HG02973 (cell line): Measurements from ENCODE around the gene TUBAL3.
"Not testable (repeated sequence)": the region's sequence is repeated elsewhere in the genome, so short reads cannot be mapped to it uniquely, and the experiment has no call there.

Experiments used
- ATAC-seq: cut with Tn5 transposase; IDR thresholded peaks from one replicate; pipeline ENCODE4 v1.9.1; 2021; ENCODE audit warnings: moderate library complexity; ENCODE audit not compliant: unreplicated experiment

Gene TUBAL3

GRCh38 chr10:5381187-5381586, 23.4 kb downstream of the TUBAL3 start:
- no peak for ATAC-seq

- ATAC-seq, result not testable (repeated sequence)
Observed at GRCh38 chr10:5380395-5380794, 24.2 kb downstream of the TUBAL3 start.

- not testable (repeated sequence) for ATAC-seq
Observed at GRCh38 chr10:5379202-5379601, 25.4 kb downstream of the TUBAL3 start.

GRCh38 chr10:5376450-5376849, 28.2 kb downstream of the TUBAL3 start:
- ATAC-seq, result no peak

GRCh38 chr10:5373891-5374611, 30.6 kb downstream of the TUBAL3 start:
- ATAC-seq, result no peak

- no peak for ATAC-seq
Observed at GRCh38 chr10:5373307-5373706, 31.3 kb downstream of the TUBAL3 start.

- ATAC-seq, result no peak
Observed at GRCh38 chr10:5370493-5371352, 33.9 kb downstream of the TUBAL3 start.

GRCh38 chr10:5369362-5370158, 35.1 kb downstream of the TUBAL3 start:
- ATAC-seq, result no peak

GRCh38 chr10:5365928-5366327, 38.7 kb downstream of the TUBAL3 start:
- ATAC-seq, result no peak

GRCh38 chr10:5364890-5365338, 39.7 kb downstream of the TUBAL3 start, which contains the start of gene UCN3:
UCN3 (plus strand) TSS chr10:5364966; CDS start chr10:5373721, 8,755 bp downstream.
- ATAC-seq, result no peak

- ATAC-seq, result no peak
Observed at GRCh38 chr10:5364374-5364773, 40.3 kb downstream of the TUBAL3 start.

GRCh38 chr10:5362873-5363272, 41.8 kb downstream of the TUBAL3 start:
- ATAC-seq, result no peak

GRCh38 chr10:5361966-5362365, 42.7 kb downstream of the TUBAL3 start:
- no peak for ATAC-seq

GRCh38 chr10:5360318-5360915, 44.2 kb downstream of the TUBAL3 start:
- no peak for ATAC-seq

GRCh38 chr10:5356302-5356763, 48.3 kb downstream of the TUBAL3 start:
- no peak for ATAC-seq

GRCh38 chr10:5355594-5356301, 48.9 kb downstream of the TUBAL3 start:
- no peak for ATAC-seq

GRCh38 chr10:5354068-5354467, 50.6 kb downstream of the TUBAL3 start:
- ATAC-seq, result no peak

- ATAC-seq, result no peak
Observed at GRCh38 chr10:5349362-5349761, 55.3 kb downstream of the TUBAL3 start.

GRCh38 chr10:5346881-5347280, 57.7 kb downstream of the TUBAL3 start:
- ATAC-seq, result no peak

- ATAC-seq, result no peak
Observed at GRCh38 chr10:5344746-5345145, 59.9 kb downstream of the TUBAL3 start.
